Glutamatergic neuron (in vitro differentiated cells): ENCODE results near the gene TCFL5. TPM values are rescaled to one million over a fixed set of nuclear protein-coding genes. Genes with fewer than 3 reads are reported as not detected.

ENCODE experiments used
- DNase-seq: peaks from one replicate; pipeline ENCODE4 v3.0.0; 2022
- H3K27ac Mint-ChIP-seq: one replicate; pipeline ENCODE4 v1.8.0; 2020; ENCODE audit warnings: mild to moderate bottlenecking, mixed read lengths, inconsistent platforms; ENCODE audit not compliant: unreplicated experiment
- H3K27me3 Mint-ChIP-seq: one replicate; pipeline ENCODE4 v1.8.0; 2020; ENCODE audit warnings: mild to moderate bottlenecking, moderate library complexity, mixed read lengths, inconsistent platforms; ENCODE audit not compliant: unreplicated experiment
- H3K36me3 Mint-ChIP-seq: one replicate; pipeline ENCODE4 v1.8.0; 2020; ENCODE audit warnings: mild to moderate bottlenecking, mixed read lengths, inconsistent platforms; ENCODE audit not compliant: unreplicated experiment
- H3K4me1 Mint-ChIP-seq: one replicate; pipeline ENCODE4 v1.8.0; 2020; ENCODE audit warnings: mild to moderate bottlenecking, low read depth, mixed read lengths, inconsistent platforms; ENCODE audit not compliant: unreplicated experiment
- H3K4me3 Mint-ChIP-seq: one replicate; pipeline ENCODE4 v1.8.0; 2020; ENCODE audit warnings: mild to moderate bottlenecking, mixed read lengths, inconsistent platforms; ENCODE audit not compliant: unreplicated experiment
- H3K9me3 Mint-ChIP-seq: one replicate; pipeline ENCODE4 v1.8.0; 2020; ENCODE audit warnings: mild to moderate bottlenecking, moderate library complexity, mixed read lengths, inconsistent platforms; ENCODE audit not compliant: unreplicated experiment
- total RNA-seq: library from RNA; stranded (reverse); fragmentation: NEBNext Ultra II Directional; extraction: Animal tissue kit (Norgen Biotek cat#: 25700); gene quantifications from one replicate; pipeline ENCODE4 v1.2.1, GENCODE V29; 2021; ENCODE audit not compliant: unreplicated experiment
- TF ChIP-seq, protein P1 (sequence below): fragments of 200-600 bp; sonication (generic); IDR thresholded peaks from one replicate; pipeline ENCODE4 v1.5.0; 2021; ENCODE audit not compliant: partially characterized antibody, unreplicated experiment

The TCFL5 gene
- total RNA-seq, 1 donor from 2014 or later = 12.6 TPM

DNA sequence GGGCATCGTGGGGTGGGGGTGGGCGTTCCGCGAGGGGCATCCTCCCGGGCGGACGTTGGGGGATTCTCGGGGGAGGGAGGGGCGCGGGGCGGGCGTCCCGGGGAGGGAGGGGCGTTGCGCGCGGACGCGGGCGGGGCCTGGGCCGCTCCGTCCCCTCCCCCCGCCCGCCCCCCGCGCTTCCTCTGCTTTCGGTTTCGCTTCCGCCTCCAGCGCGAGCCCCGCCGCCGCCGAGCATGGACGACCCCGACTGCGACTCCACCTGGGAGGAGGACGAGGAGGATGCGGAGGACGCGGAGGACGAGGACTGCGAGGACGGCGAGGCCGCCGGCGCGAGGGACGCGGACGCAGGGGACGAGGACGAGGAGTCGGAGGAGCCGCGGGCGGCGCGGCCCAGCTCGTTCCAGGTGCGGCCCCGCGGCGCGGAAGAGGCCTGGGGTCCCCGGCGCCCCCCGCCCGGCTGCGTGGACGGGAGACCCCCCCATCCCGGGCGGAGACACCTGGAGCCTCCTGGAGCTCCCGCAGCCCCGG lies 56.9 kb downstream of the TCFL5 start, which contains the start of gene OGFR:
Gene OGFR, plus strand, starts transcription at position 209 of the 528 bp plus-strand sequence. Its CDS starts 25 bp downstream, at position 234.
- TF ChIP-seq, protein P1, sequence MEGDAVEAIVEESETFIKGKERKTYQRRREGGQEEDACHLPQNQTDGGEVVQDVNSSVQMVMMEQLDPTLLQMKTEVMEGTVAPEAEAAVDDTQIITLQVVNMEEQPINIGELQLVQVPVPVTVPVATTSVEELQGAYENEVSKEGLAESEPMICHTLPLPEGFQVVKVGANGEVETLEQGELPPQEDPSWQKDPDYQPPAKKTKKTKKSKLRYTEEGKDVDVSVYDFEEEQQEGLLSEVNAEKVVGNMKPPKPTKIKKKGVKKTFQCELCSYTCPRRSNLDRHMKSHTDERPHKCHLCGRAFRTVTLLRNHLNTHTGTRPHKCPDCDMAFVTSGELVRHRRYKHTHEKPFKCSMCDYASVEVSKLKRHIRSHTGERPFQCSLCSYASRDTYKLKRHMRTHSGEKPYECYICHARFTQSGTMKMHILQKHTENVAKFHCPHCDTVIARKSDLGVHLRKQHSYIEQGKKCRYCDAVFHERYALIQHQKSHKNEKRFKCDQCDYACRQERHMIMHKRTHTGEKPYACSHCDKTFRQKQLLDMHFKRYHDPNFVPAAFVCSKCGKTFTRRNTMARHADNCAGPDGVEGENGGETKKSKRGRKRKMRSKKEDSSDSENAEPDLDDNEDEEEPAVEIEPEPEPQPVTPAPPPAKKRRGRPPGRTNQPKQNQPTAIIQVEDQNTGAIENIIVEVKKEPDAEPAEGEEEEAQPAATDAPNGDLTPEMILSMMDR = no peak
- Mint-ChIP-seq H3K27me3 (peaks cover 9% of the 10 kb centered on the region), H3K4me1 (peaks cover 9% of the 10 kb centered on the region), H3K36me3 (no peaks in the 10 kb centered on the region), H3K9me3 (peaks cover 2% of the 10 kb centered on the region), H3K4me3 (peak within 1 kb of the TSS; percentile 89), H3K27ac (peak within 1 kb of the TSS; percentile 80)
- DNase-seq = peak; percentile 65

DNA sequence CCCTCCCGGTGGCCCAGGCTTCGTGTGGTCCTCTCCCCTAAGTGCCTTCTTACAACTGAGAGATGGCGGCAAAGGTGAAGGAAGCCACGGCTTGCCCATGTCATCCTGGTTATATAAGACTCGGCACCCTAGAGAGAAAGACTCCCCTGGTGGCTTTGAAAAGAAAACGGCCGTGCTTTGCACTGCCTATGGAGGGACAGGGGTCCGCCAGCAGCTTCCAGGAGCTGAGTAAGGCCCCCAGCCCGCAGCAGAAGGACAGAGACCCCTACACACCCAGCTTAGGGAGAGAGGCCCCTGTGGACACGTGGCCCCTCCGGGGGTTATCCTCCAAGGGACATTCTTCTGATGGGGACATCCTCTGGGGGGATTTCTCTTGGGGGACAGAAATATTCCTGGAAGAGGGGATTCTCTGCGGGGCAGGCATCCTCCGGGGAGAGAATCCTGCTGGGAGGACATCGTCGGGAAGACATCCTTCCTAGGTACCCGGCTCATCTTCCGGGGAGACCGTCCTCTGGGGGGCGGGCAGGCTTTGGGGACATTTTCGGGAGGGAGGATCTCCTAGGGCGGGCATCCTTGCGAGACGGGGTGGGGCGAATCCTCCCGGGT lies 57.5 kb downstream of the TCFL5 start:
- Mint-ChIP-seq H3K27me3 (peaks cover 9% of the 10 kb centered on the region), H3K36me3 (no peaks in the 10 kb centered on the region), H3K4me3 (peak overlapping the region; percentile 86), H3K27ac (peak overlapping the region; percentile 80), H3K4me1 (peaks cover 9% of the 10 kb centered on the region), H3K9me3 (peaks cover 2% of the 10 kb centered on the region)
- DNase-seq = no peak
- TF ChIP-seq, protein P1 = no peak

DNA sequence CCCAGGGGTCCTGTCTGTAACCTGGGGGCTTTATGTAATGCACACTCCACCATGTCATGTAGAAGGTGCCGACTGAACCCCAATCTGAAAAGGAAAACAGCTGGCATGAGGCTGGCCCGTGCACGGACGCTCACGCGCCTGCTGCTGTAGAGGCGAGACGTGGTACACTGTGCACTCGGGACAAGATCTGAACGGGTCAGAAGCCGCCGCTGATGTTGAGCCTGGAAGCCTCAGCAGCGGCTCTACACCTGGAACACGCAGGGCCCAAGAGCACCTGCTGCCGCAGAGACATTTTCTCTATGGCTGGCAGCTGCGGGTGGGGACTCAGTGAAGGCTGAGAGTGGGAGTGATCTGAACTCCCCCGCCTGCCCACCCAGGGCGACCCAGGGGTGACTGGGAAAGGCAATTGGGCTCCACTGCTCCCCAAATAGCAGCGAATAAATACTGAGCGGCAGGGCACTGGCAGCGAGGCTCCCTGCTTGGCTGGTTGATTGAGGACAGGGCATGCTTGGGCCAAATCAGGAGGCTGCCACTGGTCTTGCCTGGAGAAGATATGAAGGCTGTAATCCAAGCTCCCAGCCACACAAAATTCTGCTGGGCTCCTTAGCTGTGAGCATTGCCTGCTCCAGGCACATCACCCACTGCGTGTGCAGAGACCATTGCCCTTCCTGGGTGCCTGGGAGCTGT lies 59.5 kb downstream of the TCFL5 start:
- no peak for DNase-seq
- no peak overlapping the region for H3K27ac Mint-ChIP-seq
- peaks cover 3% of the 10 kb centered on the region for H3K9me3 Mint-ChIP-seq
- H3K4me3 Mint-ChIP-seq = no peak overlapping the region
- TF ChIP-seq, protein P1 = no peak
- peaks cover 15% of the 10 kb centered on the region for H3K27me3 Mint-ChIP-seq
- H3K4me1 Mint-ChIP-seq = peaks cover 9% of the 10 kb centered on the region
- H3K36me3 Mint-ChIP-seq = peaks cover 7% of the 10 kb centered on the region

DNA sequence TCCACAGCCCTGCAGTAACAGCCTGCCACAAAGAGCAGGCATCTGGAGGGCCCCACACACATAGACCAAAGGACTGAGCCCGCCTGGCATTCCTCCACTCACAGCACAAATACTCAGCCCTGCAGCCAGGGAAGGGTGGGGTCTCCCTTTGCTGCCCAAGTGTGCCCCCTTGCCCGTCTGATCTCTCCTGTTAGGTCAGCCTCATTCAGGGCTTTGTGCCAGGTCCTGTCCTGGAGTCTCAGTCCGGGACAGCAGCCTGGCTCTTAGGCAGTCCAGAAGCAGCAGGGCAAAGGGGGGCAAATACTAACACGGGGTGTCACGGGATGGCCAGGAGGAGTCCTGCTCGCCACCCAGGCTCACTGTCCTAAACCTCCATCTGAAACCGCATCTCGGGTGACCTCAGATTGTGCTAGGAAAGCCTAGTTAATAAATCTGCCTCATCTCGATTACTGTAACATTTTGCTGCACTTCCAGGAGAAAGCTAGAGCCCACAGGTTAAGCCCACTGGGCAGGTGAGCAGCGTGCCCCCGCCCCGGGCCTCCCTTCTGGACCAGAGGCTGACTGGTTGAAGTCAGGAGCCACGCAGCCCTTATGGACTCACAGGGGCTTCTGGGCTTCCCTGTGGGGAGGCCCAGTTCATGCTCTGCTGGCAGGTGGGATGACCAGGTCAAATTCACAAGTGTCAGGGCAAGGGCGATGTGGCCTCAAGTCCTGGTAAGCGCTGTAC lies 60.2 kb downstream of the TCFL5 start:
- peaks cover 15% of the 10 kb centered on the region for H3K27me3 Mint-ChIP-seq
- peaks cover 3% of the 10 kb centered on the region for H3K9me3 Mint-ChIP-seq
- no peak overlapping the region for H3K4me3 Mint-ChIP-seq
- TF ChIP-seq, protein P1 = no peak
- H3K4me1 Mint-ChIP-seq = peaks cover 9% of the 10 kb centered on the region
- no peak for DNase-seq
- no peak overlapping the region for H3K27ac Mint-ChIP-seq
- peaks cover 7% of the 10 kb centered on the region for H3K36me3 Mint-ChIP-seq
